Cardiac septum (tissue), 1 donor: ENCODE measurements around the gene SPATA1. TPM values are rescaled to one million over a fixed set of nuclear protein-coding genes. Genes with fewer than 3 reads are reported as not detected.
"Not testable (repeated sequence)": the region's sequence is repeated elsewhere in the genome, so short reads cannot be mapped to it uniquely, and the experiment has no call there.

Experiments used
- DNase-seq: peaks from one replicate; pipeline ENCODE4 v3.0.0-alpha.2; 2020; ENCODE audit warnings: low spot score
- intact Hi-C: fragments of 100-400 bp; cut with DNase I; formaldehyde crosslinking; loops from one replicate; pipeline ENCODE4 v1.14.0; 2022
- total RNA-seq: library from RNA; stranded (reverse); fragmentation: NEBNext Ultra II Directional; extraction: Animal tissue kit (Norgen Biotek cat#: 25700); gene quantifications from one replicate; pipeline ENCODE4 v1.2.1, GENCODE V29; 2021
- donor health status: DM: no; HTN: no; CAD: no.

SPATA1 gene
- total RNA-seq, 1 donor from 2014 or later: 1.2 TPM

- DNase-seq: no peak
- intact Hi-C loops: no loop called here
Measured at GRCh38 chr1:84581648-84582047, 75.5 kb downstream of the SPATA1 start.

- intact Hi-C loops: no loop called here
- DNase-seq: no peak
Measured at GRCh38 chr1:84582802-84583587, 76.8 kb downstream of the SPATA1 start.

- DNase-seq: no peak
- intact Hi-C loops: no loop called here
Measured at GRCh38 chr1:84583648-84584047, 77.5 kb downstream of the SPATA1 start.

- intact Hi-C loops: no loop called here
Measured at GRCh38 chr1:84584126-84584525, 77.9 kb downstream of the SPATA1 start.

GRCh38 chr1:84585803-84586202 lies 79.6 kb downstream of the SPATA1 start:
- intact Hi-C loops: no loop called here
- DNase-seq: no peak

More at GRCh38 chr1:84584126-84584525, 77.9 kb downstream of the SPATA1 start:
- DNase-seq: no peak

- no peak for DNase-seq
- intact Hi-C loops: no loop called here
Measured at GRCh38 chr1:84587099-84587498, 80.9 kb downstream of the SPATA1 start.

- intact Hi-C loops, DNase-seq: not testable (repeated sequence)
Measured at GRCh38 chr1:84594959-84595358, 88.8 kb downstream of the SPATA1 start.

- intact Hi-C loops: no loop called here
- DNase-seq: no peak
Measured at GRCh38 chr1:84597011-84597410, 90.8 kb downstream of the SPATA1 start.

GRCh38 chr1:84598418-84598817 lies 92.2 kb downstream of the SPATA1 start:
- DNase-seq: no peak
- intact Hi-C loops: no loop called here

- no peak for DNase-seq
- intact Hi-C loops: no loop called here
Measured at GRCh38 chr1:84598846-84599741, 92.9 kb downstream of the SPATA1 start.

GRCh38 chr1:84600796-84601195 lies 94.6 kb downstream of the SPATA1 start:
- DNase-seq: no peak
- intact Hi-C loops: loop anchor here (5.0 to 10.0 kb wide), 3 partner anchors 93 to 458 kb away; partner anchors contain the start of genes GNG5, PRKACB and SPATA1

GRCh38 chr1:84603223-84603622 lies 97.0 kb downstream of the SPATA1 start:
- no peak for DNase-seq
- intact Hi-C loops: loop anchor here (5.0 to 10.0 kb wide), 3 partner anchors 96 to 461 kb away; partner anchors contain the start of genes GNG5, PRKACB and SPATA1

- no peak for DNase-seq
- intact Hi-C loops: loop anchor here (2.0 to 10.0 kb wide), 4 partner anchors 97 to 462 kb away; partner anchors contain the start of genes GNG5, PRKACB and SPATA1
Measured at GRCh38 chr1:84603941-84604830, 98.0 kb downstream of the SPATA1 start.

GRCh38 chr1:84605157-84605556 lies 99.0 kb downstream of the SPATA1 start:
- intact Hi-C loops: loop anchor here (2.0 to 10.0 kb wide), 2 partner anchors 162 to 310 kb away; no protein-coding TSS in a partner anchor
- no peak for DNase-seq

GRCh38 chr1:84606977-84607376 lies 100.8 kb downstream of the SPATA1 start:
- DNase-seq: no peak
- intact Hi-C loops: loop anchor here (10.0 kb wide), 1 partner anchor 312 kb away; no protein-coding TSS in a partner anchor

GRCh38 chr1:84611091-84611490 lies 104.9 kb downstream of the SPATA1 start:
- intact Hi-C loops: no loop called here
- DNase-seq: no peak

GRCh38 chr1:84611796-84612195 lies 105.6 kb downstream of the SPATA1 start:
- intact Hi-C loops: no loop called here

GRCh38 chr1:84613026-84613425 lies 106.8 kb downstream of the SPATA1 start:
- intact Hi-C loops: no loop called here
- DNase-seq: no peak

More at GRCh38 chr1:84611796-84612195, 105.6 kb downstream of the SPATA1 start:
- no peak for DNase-seq

- DNase-seq: no peak
- intact Hi-C loops: no loop called here
Measured at GRCh38 chr1:84613887-84614286, 107.7 kb downstream of the SPATA1 start.
